Measurements from ENCODE around the gene STK24. TPM values are rescaled to one million over a fixed set of nuclear protein-coding genes. Genes with fewer than 3 reads are reported as not detected.
"Not testable (repeated sequence)": the region's sequence is repeated elsewhere in the genome, so short reads cannot be mapped to it uniquely, and the experiment has no call there.

STK24 gene
- total RNA-seq (2014; rRNA removed; shearing (Covaris generic)): 140 and 141 TPM in 2 replicates
- polyA plus RNA-seq (2014; cell fraction: nucleus; rRNA removed): 37.1 and 44.8 TPM in 2 replicates

- DNase-seq (ENCODE audit: extremely low read depth, low read depth): peak; percentile 51
These were observed at the start of gene STK24 for GRCh38 chr13:98576963-98577835. Gene STK24, minus strand, starts transcription at chr13:98577107. Its CDS starts 321 bp downstream, at chr13:98576786.

- no peak for DNase-seq (ENCODE audit: extremely low read depth, low read depth)
These were observed 49.5 kb upstream of the STK24 start for GRCh38 chr13:98626298-98626935.

- not testable (repeated sequence) for DNase-seq (ENCODE audit: extremely low read depth, low read depth)
These were observed 47.7 kb upstream of the STK24 start for GRCh38 chr13:98624589-98624988.

- DNase-seq (ENCODE audit: extremely low read depth, low read depth): no peak
These were observed 46.0 kb upstream of the STK24 start for GRCh38 chr13:98622931-98623331.

- DNase-seq (ENCODE audit: extremely low read depth, low read depth): no peak
These were observed 42.6 kb upstream of the STK24 start for GRCh38 chr13:98619556-98619955.

- DNase-seq (ENCODE audit: extremely low read depth, low read depth): not testable (repeated sequence)
These were observed 38.7 kb upstream of the STK24 start for GRCh38 chr13:98615595-98615994.

- DNase-seq (ENCODE audit: extremely low read depth, low read depth): no peak
These were observed 36.7 kb upstream of the STK24 start for GRCh38 chr13:98613591-98613990.

GRCh38 chr13:98609756-98610155, 32.8 kb upstream of the STK24 start:
- DNase-seq (ENCODE audit: extremely low read depth, low read depth): no peak

- DNase-seq (ENCODE audit: extremely low read depth, low read depth): no peak
These were observed 29.4 kb upstream of the STK24 start for GRCh38 chr13:98606296-98606695.

- DNase-seq (ENCODE audit: extremely low read depth, low read depth): no peak
These were observed 22.8 kb upstream of the STK24 start for GRCh38 chr13:98599502-98600328.

- no peak for DNase-seq (ENCODE audit: extremely low read depth, low read depth)
These were observed 21.1 kb upstream of the STK24 start for GRCh38 chr13:98598043-98598442.

GRCh38 chr13:98595134-98595533, 18.2 kb upstream of the STK24 start:
- DNase-seq (ENCODE audit: extremely low read depth, low read depth): no peak

- no peak for DNase-seq (ENCODE audit: extremely low read depth, low read depth)
These were observed 15.4 kb upstream of the STK24 start for GRCh38 chr13:98592362-98592732.

GRCh38 chr13:98591721-98592361, 14.9 kb upstream of the STK24 start:
- DNase-seq (ENCODE audit: extremely low read depth, low read depth): no peak

GRCh38 chr13:98590471-98590870, 13.6 kb upstream of the STK24 start:
- DNase-seq (ENCODE audit: extremely low read depth, low read depth): not testable (repeated sequence)

GRCh38 chr13:98589516-98589915, 12.6 kb upstream of the STK24 start:
- not testable (repeated sequence) for DNase-seq (ENCODE audit: extremely low read depth, low read depth)

- no peak for DNase-seq (ENCODE audit: extremely low read depth, low read depth)
These were observed 9.8 kb upstream of the STK24 start for GRCh38 chr13:98586400-98587345.

- no peak for DNase-seq (ENCODE audit: extremely low read depth, low read depth)
These were observed 9.0 kb upstream of the STK24 start for GRCh38 chr13:98585946-98586345.

GRCh38 chr13:98585398-98585754, 8.5 kb upstream of the STK24 start:
- no peak for DNase-seq (ENCODE audit: extremely low read depth, low read depth)
